DND-41 (cell line): ENCODE data around the gene BCL11A.

ENCODE experiments used
- ATAC-seq: fragments of 200-7000 bp; cut with Tn5 transposase; 3 replicates; pipeline ENCODE4 v1.9.1; 2021; ENCODE audit warnings: low read depth; ENCODE audit not compliant: insufficient read depth
- DNase-seq: peaks from one replicate; pipeline ENCODE4 v3.0.0-alpha.2; 2020
- H2AFZ ChIP-seq: 2 replicates; pipeline ENCODE4 v1.6.0; 2012; ENCODE audit warnings: low read depth, low read length
- H3K27ac ChIP-seq: 2 replicates; pipeline ENCODE4 v1.5.1; 2012; ENCODE audit warnings: low read length, inconsistent platforms
- H3K27me3 ChIP-seq: fragments of 200-600 bp; sonication (generic); 2 replicates; pipeline ENCODE4 v1.6.0; 2012; ENCODE audit warnings: low read length, mild to moderate bottlenecking, inconsistent platforms; ENCODE audit not compliant: insufficient read depth, poor library complexity
- H3K36me3 ChIP-seq: 2 replicates; pipeline ENCODE4 v1.5.1; 2012; ENCODE audit warnings: low read length, inconsistent platforms; ENCODE audit not compliant: insufficient read depth
- H3K4me1 ChIP-seq: 2 replicates; pipeline ENCODE4 v1.5.1; 2012; ENCODE audit warnings: mild to moderate bottlenecking, low read length; ENCODE audit not compliant: insufficient read depth
- H3K4me2 ChIP-seq: 2 replicates; pipeline ENCODE4 v1.6.0; 2012; ENCODE audit warnings: mild to moderate bottlenecking, moderate library complexity, low read length, inconsistent platforms; ENCODE audit not compliant: insufficient read depth
- H3K4me3 ChIP-seq, 2 experiments: fragments of 200-600 bp in 1 of 2; shearing (Covaris generic) in 1 of 2; 2 replicates each; pipeline ENCODE4 v1.5.1; 2012 to 2016; ENCODE audit warnings: inconsistent platforms in 2 of 2, low read length in 2 of 2, mild to moderate bottlenecking in 2 of 2, low read depth in 1 of 2, moderate library complexity in 1 of 2
- H3K79me2 ChIP-seq: 2 replicates; pipeline ENCODE4 v1.6.0; 2012; ENCODE audit warnings: low read length, inconsistent platforms; ENCODE audit not compliant: insufficient read depth
- H3K9ac ChIP-seq: 2 replicates; pipeline ENCODE4 v1.6.0; 2012; ENCODE audit warnings: low read depth, mild to moderate bottlenecking, inconsistent platforms, low read length, moderate library complexity
- H3K9me3 ChIP-seq: 2 replicates; pipeline ENCODE4 v1.5.1; 2012; ENCODE audit warnings: low read length, moderate library complexity, mild to moderate bottlenecking, inconsistent platforms; ENCODE audit not compliant: insufficient read depth, severe bottlenecking
- H4K20me1 ChIP-seq: 2 replicates; pipeline ENCODE4 v1.6.0; 2012; ENCODE audit warnings: low read length; ENCODE audit not compliant: insufficient read depth
- EZH2 ChIP-seq: IDR thresholded peaks from 3 replicates; pipeline ENCODE4 v1.6.1; 2012; ENCODE audit warnings: borderline replicate concordance, low read depth, mild to moderate bottlenecking, moderate library complexity, low read length, inconsistent platforms; ENCODE audit not compliant: severe bottlenecking
- TF ChIP-seq, protein P1 (sequence below): IDR thresholded peaks from 2 replicates; pipeline ENCODE4 v1.5.1; 2012; ENCODE audit warnings: borderline replicate concordance, low read length, moderate library complexity, mild to moderate bottlenecking; ENCODE audit not compliant: poor library complexity, severe bottlenecking; ENCODE audit errors: extremely low read depth

The BCL11A gene

DNA sequence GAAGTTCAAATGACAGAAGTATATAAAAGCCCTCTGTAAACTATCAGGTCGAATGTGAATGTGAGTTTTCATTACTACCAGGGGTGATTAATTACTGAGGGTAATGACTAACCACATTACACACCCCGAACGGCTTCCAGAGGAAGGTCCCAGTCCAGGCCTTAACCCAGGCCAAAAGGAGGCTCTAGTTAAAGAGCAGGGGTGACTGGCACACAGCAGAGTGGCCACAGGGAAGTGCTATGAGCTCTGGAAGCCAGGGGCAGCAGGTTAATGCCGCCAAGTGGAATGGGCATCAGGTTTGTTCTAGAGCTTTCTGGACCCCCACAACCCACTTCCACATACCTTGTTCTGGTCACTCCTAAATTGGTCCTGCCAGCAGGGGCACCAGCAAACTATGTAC is 87.7 kb downstream of the BCL11A start:
- Histone ChIP-seq H3K36me3 (peaks cover 64% of the 10 kb centered on the region), H3K27me3 (no peaks in the 10 kb centered on the region), H3K27ac (no peak overlapping the region), H3K9me3 (no peaks in the 10 kb centered on the region), H2AFZ (no peak overlapping the region), H3K4me2 (no peak overlapping the region), H3K79me2 (peaks cover 49% of the 10 kb centered on the region), H3K4me1 (no peaks in the 10 kb centered on the region), H3K9ac (no peak overlapping the region), H3K4me3 (no peak overlapping the region), H4K20me1 (peaks cover 24% of the 10 kb centered on the region)
- no peak for DNase-seq
- no peak for ATAC-seq
- TF ChIP-seq, protein P1, sequence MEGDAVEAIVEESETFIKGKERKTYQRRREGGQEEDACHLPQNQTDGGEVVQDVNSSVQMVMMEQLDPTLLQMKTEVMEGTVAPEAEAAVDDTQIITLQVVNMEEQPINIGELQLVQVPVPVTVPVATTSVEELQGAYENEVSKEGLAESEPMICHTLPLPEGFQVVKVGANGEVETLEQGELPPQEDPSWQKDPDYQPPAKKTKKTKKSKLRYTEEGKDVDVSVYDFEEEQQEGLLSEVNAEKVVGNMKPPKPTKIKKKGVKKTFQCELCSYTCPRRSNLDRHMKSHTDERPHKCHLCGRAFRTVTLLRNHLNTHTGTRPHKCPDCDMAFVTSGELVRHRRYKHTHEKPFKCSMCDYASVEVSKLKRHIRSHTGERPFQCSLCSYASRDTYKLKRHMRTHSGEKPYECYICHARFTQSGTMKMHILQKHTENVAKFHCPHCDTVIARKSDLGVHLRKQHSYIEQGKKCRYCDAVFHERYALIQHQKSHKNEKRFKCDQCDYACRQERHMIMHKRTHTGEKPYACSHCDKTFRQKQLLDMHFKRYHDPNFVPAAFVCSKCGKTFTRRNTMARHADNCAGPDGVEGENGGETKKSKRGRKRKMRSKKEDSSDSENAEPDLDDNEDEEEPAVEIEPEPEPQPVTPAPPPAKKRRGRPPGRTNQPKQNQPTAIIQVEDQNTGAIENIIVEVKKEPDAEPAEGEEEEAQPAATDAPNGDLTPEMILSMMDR = no peak
- TF ChIP-seq EZH2 = no peak

GRCh38 chr2:60463249-60463648 is 90.2 kb downstream of the BCL11A start:
- Histone ChIP-seq H3K4me2 (no peak overlapping the region), H3K4me1 (no peaks in the 10 kb centered on the region)

GRCh38 chr2:60461421-60462108 is 91.9 kb downstream of the BCL11A start:
- Histone ChIP-seq H4K20me1 (peaks cover 26% of the 10 kb centered on the region), H2AFZ (no peak overlapping the region), H3K27me3 (no peaks in the 10 kb centered on the region), H3K4me1 (no peaks in the 10 kb centered on the region), H3K9ac (no peak overlapping the region), H3K79me2 (peaks cover 28% of the 10 kb centered on the region), H3K9me3 (no peaks in the 10 kb centered on the region), H3K4me2 (no peak overlapping the region), H3K4me3 (no peak overlapping the region), H3K27ac (no peak overlapping the region), H3K36me3 (peaks cover 61% of the 10 kb centered on the region)
- TF ChIP-seq EZH2 = no peak
- TF ChIP-seq, protein P1 = no peak
- DNase-seq = no peak
- ATAC-seq = no peak

More at GRCh38 chr2:60463249-60463648, 90.2 kb downstream of the BCL11A start:
- H4K20me1 ChIP-seq = peaks cover 26% of the 10 kb centered on the region
- H3K27me3 ChIP-seq = no peaks in the 10 kb centered on the region
- H3K9me3 ChIP-seq = no peaks in the 10 kb centered on the region
- H3K27ac ChIP-seq = no peak overlapping the region
- no peak overlapping the region for H3K4me3 ChIP-seq
- peaks cover 66% of the 10 kb centered on the region for H3K36me3 ChIP-seq
- no peak overlapping the region for H2AFZ ChIP-seq
- DNase-seq = no peak
- H3K9ac ChIP-seq = no peak overlapping the region
- no peak for ATAC-seq
- peaks cover 33% of the 10 kb centered on the region for H3K79me2 ChIP-seq
- TF ChIP-seq EZH2 = no peak
- TF ChIP-seq, protein P1 = no peak
